Gastrocnemius medialis (tissue), 4 donors: ENCODE data around the gene BRCA2. TPM values are rescaled to one million over a fixed set of nuclear protein-coding genes. Genes with fewer than 3 reads are reported as not detected.

ENCODE experiments used
- ATAC-seq, 2 donors: fragments of 150-250 bp; one replicate each; pipeline ENCODE4 v1.9.1; 2016
- DNase-seq, 2 donors: peaks; one replicate each; pipeline ENCODE4 v3.0.0-alpha.2; 2019
- H3K27ac ChIP-seq, 4 donors: fragments of 200-600 bp; sonication (generic); 1 replicate in 1 of 4; 2 replicates in 3 of 4; pipeline ENCODE4 v1.5.1; 2016 to 2018; ENCODE audit warnings: mild to moderate bottlenecking in 2 of 4, moderate library complexity in 1 of 4
- H3K27me3 ChIP-seq, 3 donors: fragments of 200-600 bp; sonication (generic) in 2 of 3; 1 replicate in 1 of 3; 2 replicates in 2 of 3; pipeline versions ENCODE4 v1.5.1 to v1.6.0; 2016 to 2019; ENCODE audit warnings: mild to moderate bottlenecking in 1 of 3, moderate library complexity in 1 of 3
- H3K36me3 ChIP-seq, 2 donors: fragments of 200-600 bp; sonication (generic) in 1 of 2; one replicate each; pipeline ENCODE4 v1.5.1; 2017 to 2018
- H3K4me1 ChIP-seq, 2 donors: fragments of 200-600 bp; sonication (generic) in 1 of 2; one replicate each; pipeline ENCODE4 v1.5.1; 2016 to 2017; ENCODE audit warnings: mild to moderate bottlenecking in 2 of 2
- H3K4me3 ChIP-seq, 4 donors: fragments of 200-600 bp; sonication (generic) in 3 of 4; 1 replicate in 1 of 4; 2 replicates in 3 of 4; pipeline ENCODE4 v1.5.1; 2016 to 2019; ENCODE audit warnings: mild to moderate bottlenecking in 2 of 4
- H3K9me3 ChIP-seq, 3 donors: fragments of 200-600 bp; sonication (generic) in 2 of 3; 1 replicate in 1 of 3; 2 replicates in 2 of 3; pipeline ENCODE4 v1.5.1; 2016 to 2019
- POLR2A ChIP-seq, 2 donors: fragments of 450-650 bp; IDR thresholded peaks; one replicate each; pipeline ENCODE4 v1.6.1; 2017; ENCODE audit warnings: antibody characterized with exemption in 2 of 2, mild to moderate bottlenecking in 2 of 2, moderate library complexity in 2 of 2
- in situ Hi-C, 4 donors: fragments of 200-750 bp; cut with MboI; loops; one replicate each; pipeline versions ENCODE4 v1.15.0 to v1.8.0; 2017; ENCODE audit warnings: low sequenced_read_pairs in 4 of 4
- intact Hi-C: fragments of 100-400 bp; cut with DNase I; formaldehyde crosslinking; loops from one replicate; pipeline ENCODE4 v1.15.1; 2023; ENCODE audit warnings: low total_unique reads
- total RNA-seq, 4 donors: library from RNA; depleted of rRNA; stranded (reverse); fragments of >200 nt; gene quantifications; one replicate each; pipeline versions ENCODE4 v1.1.0 to v1.2.3, GENCODE V29; 2016
- TF ChIP-seq, protein P1 (sequence below), 5 experiments: fragments of 450-650 bp in 3 of 5; fragments of 200-600 bp in 2 of 5; sonication (generic) in 2 of 5; IDR thresholded peaks in 4 of 5; conservative IDR thresholded peaks in 1 of 5; 1 replicate in 4 of 5; 2 replicates in 1 of 5; pipeline ENCODE4 v1.5.1; 2016 to 2019; ENCODE audit warnings: antibody characterized with exemption in 5 of 5, mild to moderate bottlenecking in 3 of 5, moderate library complexity in 3 of 5

Gene BRCA2
- total RNA-seq, 4 donors from 2014 or later = 0.02 to 0.20 (median 0.12) TPM

DNA sequence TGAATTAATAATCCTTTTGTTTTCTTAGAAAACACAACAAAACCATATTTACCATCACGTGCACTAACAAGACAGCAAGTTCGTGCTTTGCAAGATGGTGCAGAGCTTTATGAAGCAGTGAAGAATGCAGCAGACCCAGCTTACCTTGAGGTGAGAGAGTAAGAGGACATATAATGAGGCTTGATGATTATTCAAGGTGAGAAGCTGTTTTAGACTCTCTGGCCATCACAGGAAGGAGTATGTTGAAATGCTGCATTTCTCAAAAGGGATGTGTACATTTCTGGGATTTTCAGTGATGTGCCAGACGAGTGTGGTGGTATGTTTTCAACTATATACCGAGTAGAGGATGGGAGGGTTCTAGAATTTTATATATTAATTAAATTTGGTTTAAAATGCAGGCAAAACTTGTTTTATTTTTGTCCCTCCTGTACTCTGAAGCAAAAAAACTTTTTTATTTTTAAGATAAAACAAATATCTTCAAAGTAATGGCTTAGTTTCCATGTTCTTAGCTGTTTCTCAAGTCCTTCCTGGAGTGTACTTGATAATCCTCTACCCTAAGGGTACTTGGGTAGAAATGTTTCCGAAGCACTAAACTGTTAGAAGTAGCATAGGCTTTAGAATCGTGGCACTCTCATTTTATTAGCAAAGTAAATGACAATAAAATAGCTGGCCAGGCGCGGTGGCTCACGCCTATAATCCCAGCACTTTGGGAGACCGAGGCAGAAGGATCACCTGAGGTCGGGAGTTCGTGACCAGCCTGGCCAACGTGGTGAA lies 61.5 kb downstream of the BRCA2 start:
- in situ Hi-C loops (no loop called here), intact Hi-C loops (no loop called here)
- Histone ChIP-seq H3K36me3 (no peaks in the 10 kb centered on the region), H3K27me3 (no peaks in the 10 kb centered on the region), H3K27ac (no peak overlapping the region), H3K9me3 (no peaks in the 10 kb centered on the region), H3K4me3 (no peak overlapping the region), H3K4me1 (no peaks in the 10 kb centered on the region)
- DNase-seq (no peak), ATAC-seq (no peak)
- TF ChIP-seq, protein P1, sequence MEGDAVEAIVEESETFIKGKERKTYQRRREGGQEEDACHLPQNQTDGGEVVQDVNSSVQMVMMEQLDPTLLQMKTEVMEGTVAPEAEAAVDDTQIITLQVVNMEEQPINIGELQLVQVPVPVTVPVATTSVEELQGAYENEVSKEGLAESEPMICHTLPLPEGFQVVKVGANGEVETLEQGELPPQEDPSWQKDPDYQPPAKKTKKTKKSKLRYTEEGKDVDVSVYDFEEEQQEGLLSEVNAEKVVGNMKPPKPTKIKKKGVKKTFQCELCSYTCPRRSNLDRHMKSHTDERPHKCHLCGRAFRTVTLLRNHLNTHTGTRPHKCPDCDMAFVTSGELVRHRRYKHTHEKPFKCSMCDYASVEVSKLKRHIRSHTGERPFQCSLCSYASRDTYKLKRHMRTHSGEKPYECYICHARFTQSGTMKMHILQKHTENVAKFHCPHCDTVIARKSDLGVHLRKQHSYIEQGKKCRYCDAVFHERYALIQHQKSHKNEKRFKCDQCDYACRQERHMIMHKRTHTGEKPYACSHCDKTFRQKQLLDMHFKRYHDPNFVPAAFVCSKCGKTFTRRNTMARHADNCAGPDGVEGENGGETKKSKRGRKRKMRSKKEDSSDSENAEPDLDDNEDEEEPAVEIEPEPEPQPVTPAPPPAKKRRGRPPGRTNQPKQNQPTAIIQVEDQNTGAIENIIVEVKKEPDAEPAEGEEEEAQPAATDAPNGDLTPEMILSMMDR (IDR thresholded peaks at IDR 0.05 in 4 of 5, conservative IDR thresholded peaks at IDR 0.05 in 1 of 5) = no peak

- H3K36me3 ChIP-seq = no peaks in the 10 kb centered on the region
- ATAC-seq = no peak
- H3K9me3 ChIP-seq = no peaks in the 10 kb centered on the region
- intact Hi-C loops (no loop called here), in situ Hi-C loops (no loop called here)
- no peaks in the 10 kb centered on the region for H3K27me3 ChIP-seq
- H3K27ac ChIP-seq = no peak overlapping the region
- TF ChIP-seq, protein P1 (IDR thresholded peaks at IDR 0.05 in 4 of 5, conservative IDR thresholded peaks at IDR 0.05 in 1 of 5) = no peak
- no peak for TF ChIP-seq POLR2A (IDR thresholded peaks at IDR 0.05)
- H3K4me3 ChIP-seq = no peak overlapping the region
- no peaks in the 10 kb centered on the region for H3K4me1 ChIP-seq
- DNase-seq = no peak
These were observed 62.7 kb downstream of the BRCA2 start for GRCh38 chr13:32378012-32378411.

GRCh38 chr13:32381539-32381938 lies 66.2 kb downstream of the BRCA2 start:
- no peak overlapping the region for H3K4me3 ChIP-seq
- intact Hi-C loops = loop anchor here (1.0 kb wide), 1 partner anchor 200 kb away; no protein-coding TSS in a partner anchor
- no peaks in the 10 kb centered on the region for H3K4me1 ChIP-seq
- ATAC-seq (peak; percentile 39 to 45), DNase-seq (no peak)
- TF ChIP-seq POLR2A (IDR thresholded peaks at IDR 0.05) = no peak
- TF ChIP-seq, protein P1 (IDR thresholded peaks at IDR 0.05 in 4 of 5, conservative IDR thresholded peaks at IDR 0.05 in 1 of 5) = peak in 4 of 5 experiments; percentile 19 to 53 (median 37)
- no peaks in the 10 kb centered on the region for H3K27me3 ChIP-seq
- no peaks in the 10 kb centered on the region for H3K36me3 ChIP-seq
- no peak overlapping the region for H3K27ac ChIP-seq
- no peaks in the 10 kb centered on the region for H3K9me3 ChIP-seq
- in situ Hi-C loops = loop anchor here in 3 of 4 donors (5.0 to 10.0 kb wide), 3 partner anchors 193 to 203 kb away; partner anchors contain the start of gene PDS5B (in 1 of the 3)

DNA sequence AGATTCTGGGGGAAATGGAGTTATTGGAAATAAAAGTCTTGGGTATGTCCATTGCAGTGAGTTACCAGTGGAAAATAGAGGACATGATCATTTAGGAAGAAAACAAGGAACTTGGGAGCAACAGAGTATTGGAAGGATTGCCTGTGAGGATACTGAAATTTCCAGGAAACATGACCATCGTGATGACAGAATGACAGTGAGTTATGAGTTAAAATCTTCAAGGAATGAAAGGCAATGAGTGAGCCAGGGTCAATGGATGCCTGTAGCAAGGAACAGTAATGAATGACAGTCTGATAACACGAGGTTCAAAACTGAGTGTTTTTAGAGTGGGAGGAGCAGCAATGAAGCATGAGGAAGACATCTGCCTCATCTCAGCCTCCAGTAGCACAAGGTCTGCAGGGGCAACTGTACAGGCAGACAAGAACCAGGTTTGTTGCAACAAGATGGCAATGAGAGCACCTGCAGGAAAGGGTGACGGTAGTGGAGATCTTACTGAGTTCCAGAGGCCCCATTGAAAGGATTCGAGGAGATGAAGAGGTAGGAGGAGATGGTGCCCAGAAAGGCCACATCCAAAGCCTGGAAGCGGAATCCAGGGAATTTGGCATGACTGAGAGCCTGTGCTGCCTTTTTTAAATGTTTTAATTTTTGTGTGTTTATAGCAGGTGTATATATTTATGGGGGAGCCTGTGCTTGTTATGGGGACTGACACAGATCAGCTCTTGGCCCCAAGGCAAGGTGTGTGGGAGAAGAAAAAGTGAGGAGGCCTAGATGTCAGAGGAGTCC lies 68.7 kb downstream of the BRCA2 start:
- H3K27me3 ChIP-seq = no peaks in the 10 kb centered on the region
- H3K27ac ChIP-seq = no peak overlapping the region
- no peak overlapping the region for H3K4me3 ChIP-seq
- no peaks in the 10 kb centered on the region for H3K9me3 ChIP-seq
- TF ChIP-seq POLR2A (IDR thresholded peaks at IDR 0.05) = no peak
- TF ChIP-seq, protein P1 (IDR thresholded peaks at IDR 0.05 in 4 of 5, conservative IDR thresholded peaks at IDR 0.05 in 1 of 5) = no peak
- in situ Hi-C loops = loop anchor here in 3 of 4 donors (5.0 to 10.0 kb wide), 3 partner anchors 191 to 201 kb away; partner anchors contain the start of gene PDS5B (in 1 of the 3)
- intact Hi-C loops = no loop called here
- no peaks in the 10 kb centered on the region for H3K36me3 ChIP-seq
- ATAC-seq = no peak
- no peaks in the 10 kb centered on the region for H3K4me1 ChIP-seq
- no peak for DNase-seq
